ENCODE data around the gene PPT1. TPM values are rescaled to one million over a fixed set of nuclear protein-coding genes. Genes with fewer than 3 reads are reported as not detected.

The PPT1 gene
- total and polyA plus RNA-seq, 2 of the 13 experiments (the other 11 are each of a cell fraction or from before 2014, with no cell fraction given): 129 TPM

DNA sequence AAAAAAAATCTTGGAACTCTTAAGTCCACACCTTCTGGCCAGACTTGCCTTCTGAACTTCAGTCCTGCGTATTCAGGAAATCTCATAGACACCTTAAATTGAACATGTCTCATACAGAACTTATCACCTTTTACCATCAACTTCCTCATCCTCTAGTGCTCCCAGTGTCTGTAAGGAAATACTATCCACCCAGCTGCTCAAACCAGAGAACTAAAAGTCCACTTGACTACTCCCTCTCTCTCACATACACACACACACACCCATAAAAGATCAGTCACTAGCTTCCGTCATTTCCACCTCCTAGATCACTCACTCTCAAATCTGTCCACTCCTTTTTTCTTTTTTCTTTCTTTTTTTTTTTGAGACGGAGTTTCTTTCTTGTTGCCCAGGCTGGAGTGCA is 67.4 kb downstream of the PPT1 start (continued):
- no peak for TF ChIP-seq TCF12 (IDR thresholded peaks at IDR 0.05)
- no peak for TF ChIP-seq TCF12 (CRISPR knock-in tag; IDR thresholded peaks at IDR 0.05)
- TF ChIP-seq FUBP1 (CRISPR knock-in tag; IDR thresholded peaks at IDR 0.05; ENCODE audit: borderline replicate concordance): no peak
- no peak for TF ChIP-seq ZNF646 (CRISPR knock-in tag; IDR thresholded peaks at IDR 0.05)
- TF ChIP-seq HNF1B (CRISPR knock-in tag; IDR thresholded peaks at IDR 0.05): no peak
- TF ChIP-seq ZNF253 (CRISPR knock-in tag; IDR thresholded peaks at IDR 0.05; ENCODE audit: borderline replicate concordance): no peak
- TF ChIP-seq CERS6 (CRISPR knock-in tag; IDR thresholded peaks at IDR 0.05): no peak
- no peak for TF ChIP-seq SOX6 (IDR thresholded peaks at IDR 0.05)
- TF ChIP-seq SOX6 (CRISPR knock-in tag; IDR thresholded peaks at IDR 0.05): no peak
- no peak for TF ChIP-seq NCOA5 (CRISPR knock-in tag; IDR thresholded peaks at IDR 0.05)
- no peak for TF ChIP-seq HMGA1 (CRISPR knock-in tag; conservative IDR thresholded peaks at IDR 0.05)
- TF ChIP-seq SIX4 (CRISPR knock-in tag; IDR thresholded peaks at IDR 0.05): no peak
- TF ChIP-seq ZBTB25 (CRISPR knock-in tag; IDR thresholded peaks at IDR 0.05): no peak
